Stimulated activated naive CD8-positive, alpha-beta T cell treated with anti-CD3 and anti-CD28 coated beads, Interleukin-15, Interleukin-2, amounts not matched to agents 100 ng/mL and 50 ng/mL, for 24 hours (primary cell): ENCODE results near the gene TTC9B.

ENCODE experiments used
- H3K27ac Mint-ChIP-seq: one replicate; pipeline ENCODE4 v1.8.0; 2021; ENCODE audit warnings: mild to moderate bottlenecking, mixed read lengths
- H3K27me3 Mint-ChIP-seq: one replicate; pipeline ENCODE4 v1.8.0; 2021; ENCODE audit warnings: mixed read lengths
- H3K36me3 Mint-ChIP-seq: one replicate; pipeline ENCODE4 v1.8.0; 2021; ENCODE audit warnings: low read depth, mixed read lengths
- H3K4me1 Mint-ChIP-seq: one replicate; pipeline ENCODE4 v1.8.0; 2021; ENCODE audit warnings: low read depth, mixed read lengths
- H3K4me3 Mint-ChIP-seq: one replicate; pipeline ENCODE4 v1.8.0; 2021; ENCODE audit warnings: mild to moderate bottlenecking, mixed read lengths
- H3K9me3 Mint-ChIP-seq: one replicate; pipeline ENCODE4 v1.8.0; 2021; ENCODE audit warnings: mixed read lengths

The TTC9B gene

DNA sequence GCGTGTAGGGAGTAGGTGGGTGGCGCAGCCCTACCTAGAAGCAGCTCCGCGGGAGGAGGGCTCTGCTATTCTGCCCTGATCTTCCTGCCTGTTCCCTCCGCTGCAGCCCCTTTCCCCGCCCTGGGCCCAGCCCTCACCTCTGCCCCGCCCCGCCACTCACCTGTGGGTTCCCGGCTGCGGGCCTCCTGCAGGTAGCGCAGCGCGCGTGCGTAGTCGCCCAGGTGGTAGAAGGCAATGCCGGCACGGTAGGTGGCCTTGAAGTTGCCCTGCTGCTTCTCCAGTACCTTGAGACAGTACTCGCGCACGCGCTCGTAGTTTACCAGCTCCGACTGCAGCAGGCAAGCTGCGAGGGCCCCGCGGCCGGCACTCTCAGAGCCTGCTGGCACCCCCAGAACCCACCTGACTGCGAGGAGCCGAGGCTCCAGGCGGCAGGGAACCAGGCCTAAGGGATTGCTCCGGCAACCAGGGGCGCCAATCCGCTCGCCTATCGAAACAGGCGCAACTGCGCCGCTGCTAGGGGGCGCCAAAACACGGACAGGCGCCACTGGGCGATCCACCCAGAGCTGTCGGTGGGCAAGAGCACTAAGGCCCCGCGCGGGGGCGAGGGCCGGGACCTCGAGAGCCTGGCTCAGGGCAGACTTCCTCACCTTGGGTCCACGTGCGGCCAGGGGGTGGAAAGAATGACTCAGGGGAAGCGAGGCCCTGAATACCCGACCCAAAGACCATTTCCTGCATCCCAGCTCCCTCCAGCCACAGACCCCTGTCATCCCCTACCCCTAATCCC is 965 bp downstream of the TTC9B start:
- peaks cover 39% of the 10 kb centered on the region for H3K27me3 Mint-ChIP-seq
- no peak overlapping the region for H3K27ac Mint-ChIP-seq
- peaks cover 24% of the 10 kb centered on the region for H3K4me1 Mint-ChIP-seq
- H3K4me3 Mint-ChIP-seq, result no peak overlapping the region
- peaks cover 4% of the 10 kb centered on the region for H3K36me3 Mint-ChIP-seq
- peaks cover 4% of the 10 kb centered on the region for H3K9me3 Mint-ChIP-seq

DNA sequence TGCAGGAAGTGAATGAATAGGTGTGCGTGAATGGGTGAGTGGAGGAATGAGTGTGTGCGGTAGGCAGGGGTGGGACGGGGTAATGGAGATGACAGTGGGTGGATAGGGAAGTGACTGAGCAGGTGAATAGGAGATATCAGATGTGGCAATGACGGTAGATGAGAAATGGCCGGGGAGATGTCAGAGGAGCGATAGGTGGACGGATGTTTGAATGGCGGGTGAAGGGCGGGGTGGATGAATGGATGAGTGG is 1.5 kb downstream of the TTC9B start:
- H3K36me3 Mint-ChIP-seq, result no peaks in the 10 kb centered on the region
- H3K9me3 Mint-ChIP-seq, result no peaks in the 10 kb centered on the region
- H3K4me3 Mint-ChIP-seq, result no peak overlapping the region
- no peak overlapping the region for H3K27ac Mint-ChIP-seq
- peaks cover 19% of the 10 kb centered on the region for H3K4me1 Mint-ChIP-seq
- peaks cover 33% of the 10 kb centered on the region for H3K27me3 Mint-ChIP-seq

DNA sequence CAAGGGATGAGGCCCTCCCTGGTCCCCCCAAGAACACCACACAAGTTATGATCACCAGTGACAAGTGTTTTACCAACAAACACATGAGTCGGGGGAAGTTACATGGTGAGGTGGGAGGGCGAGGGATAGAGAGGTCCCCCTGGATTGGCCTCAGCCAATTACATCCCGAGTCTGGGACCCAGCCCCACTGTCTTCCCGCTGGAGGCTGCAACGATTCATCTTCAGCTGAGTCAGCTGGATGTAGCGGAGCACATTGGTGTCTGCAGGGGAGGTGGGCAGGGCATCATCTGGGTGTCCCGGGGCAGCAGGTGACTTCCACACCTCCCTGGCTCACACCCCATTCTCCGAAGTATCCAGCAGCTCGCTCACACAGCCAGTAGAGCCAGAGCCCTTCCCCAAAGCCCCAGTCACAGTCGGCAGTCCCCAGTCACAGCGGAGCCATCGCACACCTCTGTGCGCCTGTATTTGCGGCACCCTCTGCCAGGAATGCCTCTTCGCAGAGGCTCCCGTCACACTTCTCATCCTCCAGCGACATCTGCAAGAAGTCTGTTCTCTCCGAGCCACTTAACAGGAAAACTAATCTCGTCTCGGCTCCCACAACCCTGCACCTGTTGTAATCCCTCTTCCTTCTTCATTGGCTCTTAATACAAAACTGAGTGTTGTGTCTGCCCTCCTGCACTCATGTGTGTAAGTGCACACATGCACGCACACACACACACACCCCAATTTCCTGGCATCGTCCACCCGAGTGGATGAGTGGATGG is 2.0 kb downstream of the TTC9B start:
- Mint-ChIP-seq H3K27me3 (peaks cover 30% of the 10 kb centered on the region), H3K27ac (no peak overlapping the region), H3K36me3 (no peaks in the 10 kb centered on the region), H3K9me3 (no peaks in the 10 kb centered on the region), H3K4me1 (peaks cover 19% of the 10 kb centered on the region), H3K4me3 (no peak overlapping the region)

DNA sequence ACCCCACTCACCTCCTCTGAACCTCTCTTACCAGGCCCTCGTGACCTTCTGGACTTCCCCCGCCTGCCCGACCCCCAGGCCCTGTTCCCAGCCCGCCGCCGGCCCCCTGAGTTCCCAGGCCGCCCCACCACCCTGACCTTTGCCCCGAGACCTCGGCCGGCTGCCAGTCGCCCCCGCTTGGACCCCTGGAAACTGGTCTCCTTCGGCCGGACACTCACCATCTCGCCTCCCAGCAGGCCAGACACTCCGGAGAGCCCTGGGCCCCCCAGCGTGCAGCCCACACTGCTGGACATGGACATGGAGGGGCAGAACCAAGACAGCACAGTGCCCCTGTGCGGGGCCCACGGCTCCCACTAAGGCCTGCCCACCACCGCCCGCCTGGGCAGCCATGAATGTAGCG is 3.2 kb downstream of the TTC9B start:
- H3K9me3 Mint-ChIP-seq, result no peaks in the 10 kb centered on the region
- H3K27me3 Mint-ChIP-seq, result peaks cover 25% of the 10 kb centered on the region
- peaks cover 5% of the 10 kb centered on the region for H3K36me3 Mint-ChIP-seq
- no peak overlapping the region for H3K27ac Mint-ChIP-seq
- peaks cover 16% of the 10 kb centered on the region for H3K4me1 Mint-ChIP-seq
- H3K4me3 Mint-ChIP-seq, result no peak overlapping the region

DNA sequence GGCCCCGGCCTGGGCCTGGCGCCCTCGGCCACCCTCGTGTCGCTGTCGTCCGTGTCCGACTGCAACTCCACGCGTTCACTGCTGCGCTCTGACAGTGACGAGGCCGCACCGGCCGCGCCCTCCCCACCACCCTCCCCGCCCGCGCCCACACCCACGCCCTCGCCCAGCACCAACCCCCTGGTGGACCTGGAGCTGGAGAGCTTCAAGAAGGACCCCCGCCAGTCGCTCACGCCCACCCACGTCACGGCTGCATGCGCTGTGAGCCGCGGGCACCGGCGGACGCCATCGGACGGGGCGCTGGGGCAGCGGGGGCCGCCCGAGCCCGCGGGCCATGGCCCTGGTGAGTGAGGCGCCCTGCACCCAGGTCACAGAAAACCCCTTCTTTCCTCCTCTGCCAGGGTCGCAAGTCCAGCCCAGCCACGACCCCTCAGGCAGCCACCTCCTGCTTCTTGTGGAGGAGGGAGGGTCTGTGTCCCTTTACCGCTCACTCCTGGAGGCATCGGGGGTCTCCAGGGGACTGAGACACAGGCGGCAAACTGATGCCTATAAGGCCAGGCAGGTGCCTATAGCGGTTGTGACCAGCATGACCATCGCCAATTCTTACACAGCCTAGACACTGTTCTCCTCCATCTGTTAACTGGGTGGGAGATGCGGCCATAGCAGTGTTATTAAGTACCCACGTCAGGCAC is 4.2 kb downstream of the TTC9B start:
- H3K4me1 Mint-ChIP-seq, result peaks cover 10% of the 10 kb centered on the region
- H3K9me3 Mint-ChIP-seq, result no peaks in the 10 kb centered on the region
- no peak overlapping the region for H3K27ac Mint-ChIP-seq
- peaks cover 7% of the 10 kb centered on the region for H3K36me3 Mint-ChIP-seq
- no peak overlapping the region for H3K4me3 Mint-ChIP-seq
- H3K27me3 Mint-ChIP-seq, result peaks cover 17% of the 10 kb centered on the region

DNA sequence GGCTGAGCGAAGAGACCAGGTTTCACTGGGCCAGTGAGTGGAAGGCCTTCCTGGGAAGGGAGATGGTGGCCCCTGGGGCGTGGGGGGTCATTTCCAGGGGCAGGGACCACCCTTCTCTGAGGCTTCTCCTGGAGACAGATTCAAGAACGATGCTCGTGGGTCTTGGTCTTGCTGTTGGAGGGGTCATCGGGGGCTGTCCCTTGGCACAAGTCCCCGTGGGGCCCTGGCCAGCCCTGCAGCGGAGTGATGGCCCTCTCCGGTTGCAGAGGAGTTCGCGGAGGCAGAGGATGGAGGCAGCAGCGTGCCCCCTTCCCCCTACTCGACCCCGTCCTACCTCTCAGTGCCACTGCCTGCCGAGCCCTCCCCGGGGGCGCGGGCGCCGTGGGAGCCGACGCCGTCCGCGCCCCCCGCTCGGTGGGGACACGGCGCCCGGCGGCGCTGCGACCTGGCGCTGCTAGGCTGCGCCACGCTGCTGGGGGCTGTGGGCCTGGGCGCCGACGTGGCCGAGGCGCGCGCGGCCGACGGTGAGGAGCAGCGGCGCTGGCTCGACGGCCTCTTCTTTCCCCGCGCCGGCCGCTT is 4.8 kb downstream of the TTC9B start:
- Mint-ChIP-seq H3K4me1 (peaks cover 10% of the 10 kb centered on the region), H3K36me3 (peaks cover 8% of the 10 kb centered on the region), H3K27ac (no peak overlapping the region), H3K9me3 (no peaks in the 10 kb centered on the region), H3K27me3 (peaks cover 11% of the 10 kb centered on the region), H3K4me3 (no peak overlapping the region)

DNA sequence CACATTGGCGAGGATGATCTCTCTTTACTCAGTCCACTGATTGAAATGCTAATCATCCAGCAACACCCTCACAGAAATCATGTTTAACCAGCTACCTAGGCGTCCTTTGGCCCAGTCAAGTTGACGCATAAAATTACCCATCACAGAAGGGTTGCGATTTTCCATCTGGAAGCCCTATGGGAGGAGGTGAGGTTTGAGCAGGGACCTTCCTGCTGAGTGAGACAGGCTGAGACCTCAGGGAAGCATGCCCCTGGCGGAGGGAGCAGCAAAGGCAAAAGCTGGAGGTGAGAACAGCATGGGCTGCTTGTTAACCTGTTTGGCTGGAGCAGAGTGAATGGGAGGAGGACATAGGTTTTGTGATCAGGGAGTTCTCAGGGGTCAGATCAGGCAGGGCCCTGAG is 7.3 kb downstream of the TTC9B start:
- no peak overlapping the region for H3K27ac Mint-ChIP-seq
- no peaks in the 10 kb centered on the region for H3K9me3 Mint-ChIP-seq
- no peaks in the 10 kb centered on the region for H3K4me1 Mint-ChIP-seq
- no peak overlapping the region for H3K4me3 Mint-ChIP-seq
- H3K27me3 Mint-ChIP-seq, result peaks cover under 1% of the 10 kb centered on the region
- H3K36me3 Mint-ChIP-seq, result peaks cover 8% of the 10 kb centered on the region

DNA sequence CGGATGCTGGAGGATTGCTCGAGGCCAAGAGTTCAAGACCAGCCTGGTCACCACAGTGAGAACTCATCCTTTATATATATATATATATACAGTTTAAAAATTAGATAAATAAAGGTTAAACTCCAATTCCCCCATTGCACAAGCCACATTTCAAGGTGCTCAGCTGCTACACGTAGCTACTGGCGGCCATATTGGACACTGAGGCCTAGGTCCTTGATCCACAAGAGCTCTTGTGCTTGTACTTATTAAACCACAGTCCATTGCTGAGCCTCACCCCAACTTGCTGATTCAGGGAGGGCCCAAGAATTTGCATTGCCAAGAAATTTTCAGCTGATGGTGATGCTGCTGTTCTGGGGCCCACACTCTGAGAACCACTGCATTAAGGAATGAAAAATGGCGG is 9.6 kb downstream of the TTC9B start:
- Mint-ChIP-seq H3K9me3 (no peaks in the 10 kb centered on the region), H3K27ac (no peak overlapping the region), H3K36me3 (peaks cover 13% of the 10 kb centered on the region), H3K4me1 (no peaks in the 10 kb centered on the region), H3K4me3 (no peak overlapping the region), H3K27me3 (no peaks in the 10 kb centered on the region)

DNA sequence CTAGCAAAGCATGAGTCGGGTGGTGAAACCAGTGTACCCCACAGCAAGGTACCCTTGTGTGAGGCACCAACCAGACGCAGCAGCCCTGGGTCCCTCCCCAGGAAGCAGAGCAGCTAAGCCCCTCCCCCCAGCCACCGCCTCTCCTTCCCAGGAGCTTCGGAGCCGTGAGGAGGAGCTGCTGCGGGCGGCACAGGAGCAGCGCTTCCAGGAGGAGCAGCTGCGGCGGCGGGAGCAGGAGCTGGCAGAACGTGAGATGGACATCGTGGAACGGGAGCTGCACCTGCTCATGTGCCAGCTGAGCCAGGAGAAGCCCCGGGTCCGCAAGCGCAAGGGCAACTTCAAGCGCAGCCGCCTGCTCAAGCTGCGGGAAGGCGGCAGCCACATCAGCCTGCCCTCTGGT is 12.4 kb downstream of the TTC9B start:
- H3K36me3 Mint-ChIP-seq, result peaks cover 13% of the 10 kb centered on the region
- H3K27me3 Mint-ChIP-seq, result no peaks in the 10 kb centered on the region
- no peak overlapping the region for H3K4me3 Mint-ChIP-seq
- H3K27ac Mint-ChIP-seq, result no peak overlapping the region
- no peaks in the 10 kb centered on the region for H3K9me3 Mint-ChIP-seq
- H3K4me1 Mint-ChIP-seq, result no peaks in the 10 kb centered on the region

DNA sequence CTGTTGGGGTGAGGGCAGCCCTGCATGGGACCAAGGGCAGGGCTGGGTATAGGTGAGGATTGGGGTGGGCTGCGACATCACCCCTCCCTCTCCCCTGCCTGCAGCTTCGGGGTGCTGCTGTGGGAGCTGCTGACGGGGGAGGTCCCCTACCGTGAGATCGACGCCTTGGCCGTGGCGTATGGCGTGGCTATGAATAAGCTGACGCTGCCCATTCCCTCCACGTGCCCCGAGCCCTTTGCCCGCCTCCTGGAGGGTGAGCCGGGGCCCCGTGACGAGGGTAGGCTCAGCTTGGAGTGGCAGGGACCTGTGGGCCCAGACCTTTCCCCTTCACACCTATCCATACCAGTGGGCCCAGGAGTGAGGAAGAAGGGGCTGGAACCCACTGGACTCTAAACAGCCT is 13.8 kb downstream of the TTC9B start:
- Mint-ChIP-seq H3K9me3 (no peaks in the 10 kb centered on the region), H3K27me3 (no peaks in the 10 kb centered on the region), H3K27ac (no peak overlapping the region), H3K4me3 (no peak overlapping the region), H3K36me3 (peaks cover 13% of the 10 kb centered on the region), H3K4me1 (no peaks in the 10 kb centered on the region)

DNA sequence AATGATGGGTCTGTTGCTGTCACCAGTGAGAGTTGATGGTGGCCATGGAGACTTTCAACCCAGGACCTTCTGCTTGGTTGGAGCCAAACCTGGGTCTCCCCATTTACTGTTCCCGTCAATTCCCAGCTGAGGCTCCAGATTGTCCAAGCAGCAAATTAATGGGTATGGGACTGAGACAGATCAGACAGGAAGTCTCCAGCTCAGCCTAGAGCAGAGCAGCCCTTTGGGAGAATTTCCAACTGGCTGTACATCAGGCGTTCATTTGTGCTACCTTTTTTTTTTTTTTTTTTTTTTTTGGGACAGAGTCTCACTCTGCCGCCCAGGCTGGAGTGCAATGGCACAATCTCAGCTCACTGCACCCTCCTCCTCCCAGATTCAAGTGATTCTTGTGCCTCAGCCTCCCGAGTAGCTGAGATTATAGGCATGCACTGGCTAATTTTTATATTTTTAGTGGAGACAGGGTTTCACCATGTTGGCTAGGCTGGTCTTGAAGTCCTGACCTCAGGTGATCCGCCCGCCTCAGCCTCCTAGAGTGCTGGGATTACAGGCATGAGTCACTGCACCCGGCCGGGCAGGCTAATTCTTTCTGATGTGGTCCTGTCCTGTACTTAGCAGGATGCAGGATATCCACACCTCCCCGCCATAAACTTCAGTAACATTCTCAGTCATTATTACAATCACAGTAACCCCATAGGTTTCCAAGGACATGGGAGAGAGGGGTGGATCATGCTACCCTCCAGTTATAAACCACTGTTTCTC is 17.7 kb downstream of the TTC9B start:
- Mint-ChIP-seq H3K27me3 (no peaks in the 10 kb centered on the region), H3K27ac (no peak overlapping the region), H3K4me3 (no peak overlapping the region), H3K9me3 (no peaks in the 10 kb centered on the region), H3K36me3 (peaks cover 15% of the 10 kb centered on the region), H3K4me1 (no peaks in the 10 kb centered on the region)

DNA sequence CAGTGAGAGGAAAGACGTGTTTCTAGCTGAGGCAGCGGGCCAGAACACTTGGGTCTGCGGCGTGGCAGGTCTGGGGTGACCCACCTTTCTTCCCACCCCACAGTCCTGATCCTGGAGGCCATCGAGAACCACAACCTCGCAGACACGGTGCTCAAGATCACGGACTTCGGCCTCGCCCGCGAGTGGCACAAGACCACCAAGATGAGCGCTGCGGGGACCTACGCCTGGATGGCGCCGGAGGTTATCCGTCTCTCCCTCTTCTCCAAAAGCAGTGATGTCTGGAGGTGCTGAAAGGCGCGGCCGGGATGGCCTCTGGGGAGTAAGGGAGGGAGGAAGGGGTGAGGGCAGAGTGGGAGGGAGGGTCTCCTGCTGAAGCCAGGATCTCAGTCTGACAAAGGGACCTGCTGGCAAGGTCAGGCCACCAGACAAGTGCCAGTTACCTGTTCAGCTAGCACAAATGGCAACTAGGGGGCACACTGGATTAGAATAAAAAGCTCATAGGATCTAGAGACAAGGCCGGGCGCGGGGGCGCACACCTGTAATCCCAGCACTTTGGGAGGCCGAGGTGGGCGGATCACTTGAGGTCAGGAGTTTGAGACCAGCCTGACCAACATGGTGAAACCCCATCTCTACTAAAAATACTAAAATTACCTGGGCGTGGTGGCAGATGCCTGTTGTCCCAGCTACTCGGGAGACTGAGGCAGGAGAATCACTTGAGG is 19.8 kb downstream of the TTC9B start:
- Mint-ChIP-seq H3K4me3 (no peak overlapping the region), H3K27ac (no peak overlapping the region)

DNA sequence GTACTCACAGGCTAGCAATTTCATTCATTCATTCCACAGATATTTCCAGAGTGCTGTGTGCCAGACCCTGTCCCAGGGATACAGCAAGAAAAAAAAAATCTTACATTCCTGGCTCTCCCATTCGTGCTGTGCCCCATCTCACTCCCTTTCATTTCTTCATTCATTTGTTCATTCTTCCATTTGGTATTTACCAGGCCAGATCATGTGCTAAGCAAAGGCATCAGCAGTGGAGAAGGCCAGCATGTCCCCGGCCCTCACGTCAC is 24.7 kb downstream of the TTC9B start:
- no peaks in the 10 kb centered on the region for H3K27me3 Mint-ChIP-seq
- H3K4me1 Mint-ChIP-seq, result peaks cover 38% of the 10 kb centered on the region
- H3K4me3 Mint-ChIP-seq, result no peak overlapping the region
- peaks cover 8% of the 10 kb centered on the region for H3K36me3 Mint-ChIP-seq
- no peaks in the 10 kb centered on the region for H3K9me3 Mint-ChIP-seq
- H3K27ac Mint-ChIP-seq, result no peak overlapping the region

More for the DNA sequence above, 19.8 kb downstream of the TTC9B start:
- Mint-ChIP-seq H3K4me1 (peaks cover 13% of the 10 kb centered on the region), H3K27me3 (no peaks in the 10 kb centered on the region), H3K36me3 (peaks cover 14% of the 10 kb centered on the region), H3K9me3 (no peaks in the 10 kb centered on the region)

DNA sequence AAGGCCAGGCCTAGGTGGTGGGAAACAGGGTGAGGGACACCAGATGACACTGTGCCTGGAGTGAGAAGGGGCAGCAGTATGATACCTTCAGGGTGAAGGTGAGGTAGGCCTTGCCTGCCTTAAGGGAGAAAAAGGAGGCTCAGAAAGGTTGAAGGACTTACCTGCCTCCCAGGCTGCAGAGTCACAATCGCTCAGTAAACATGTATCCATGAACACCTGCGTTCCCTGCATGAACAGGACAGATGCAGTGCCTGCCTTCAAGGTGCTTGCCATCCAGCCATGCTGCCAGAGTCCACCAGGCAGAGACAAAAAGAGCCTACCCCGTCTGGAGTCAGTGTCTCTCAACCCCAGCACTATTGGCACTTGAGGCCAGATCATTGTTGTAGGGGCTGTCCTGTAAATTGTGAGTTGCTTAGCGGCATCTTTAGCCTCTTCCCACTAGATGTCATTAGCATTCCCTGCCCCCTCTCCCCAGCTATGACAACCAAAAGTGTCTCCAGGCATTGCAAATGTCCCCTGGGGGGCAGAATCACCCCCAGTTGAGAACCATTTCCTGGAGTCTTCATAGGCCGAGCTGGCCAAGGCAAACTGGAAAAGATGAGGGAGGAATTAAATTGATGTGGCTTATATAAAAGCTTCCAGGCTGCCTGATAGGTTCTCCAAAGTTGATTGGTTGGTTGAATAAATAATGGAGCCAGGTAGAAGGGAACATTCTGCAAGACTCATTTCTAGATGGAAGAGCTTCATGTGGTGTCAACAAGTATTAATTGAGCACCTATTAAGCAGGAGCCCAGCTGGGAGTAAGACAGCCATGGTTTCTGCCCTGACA is 25.2 kb downstream of the TTC9B start:
- H3K9me3 Mint-ChIP-seq, result no peaks in the 10 kb centered on the region
- H3K27me3 Mint-ChIP-seq, result no peaks in the 10 kb centered on the region
- H3K27ac Mint-ChIP-seq, result no peak overlapping the region
- H3K4me3 Mint-ChIP-seq, result peak overlapping the region; percentile 55
- H3K4me1 Mint-ChIP-seq, result peaks cover 38% of the 10 kb centered on the region
- H3K36me3 Mint-ChIP-seq, result peaks cover 7% of the 10 kb centered on the region
